ENCODE results near the gene QSER1.
"Not testable (repeated sequence)": the region's sequence is repeated elsewhere in the genome, so short reads cannot be mapped to it uniquely, and the experiment has no call there.

The QSER1 gene

GRCh38 chr11:32892355-32893092 is at the start of gene QSER1:
TSS of gene QSER1 (plus strand) at chr11:32892811. CDS start at chr11:32893126, 315 bp downstream.
- DNase-seq (ENCODE audit: low read depth, low spot score): no peak

GRCh38 chr11:32843544-32843943 is 49.1 kb upstream of the QSER1 start:
- DNase-seq (ENCODE audit: low read depth, low spot score): no peak

- DNase-seq (ENCODE audit: low read depth, low spot score): no peak
Measured at GRCh38 chr11:32847511-32847910, 45.1 kb upstream of the QSER1 start.

GRCh38 chr11:32849761-32850160 is 42.9 kb upstream of the QSER1 start:
- DNase-seq (ENCODE audit: low read depth, low spot score): no peak

- DNase-seq (ENCODE audit: low read depth, low spot score): no peak
Measured at GRCh38 chr11:32851251-32851650, 41.4 kb upstream of the QSER1 start.

GRCh38 chr11:32852207-32852606 is 40.4 kb upstream of the QSER1 start:
- DNase-seq (ENCODE audit: low read depth, low spot score): no peak

GRCh38 chr11:32855601-32856000 is 37.0 kb upstream of the QSER1 start:
- DNase-seq (ENCODE audit: low read depth, low spot score): no peak

- DNase-seq (ENCODE audit: low read depth, low spot score): no peak
Measured at GRCh38 chr11:32858731-32859130, 33.9 kb upstream of the QSER1 start.

GRCh38 chr11:32861850-32862577 is 30.6 kb upstream of the QSER1 start:
- no peak for DNase-seq (ENCODE audit: low read depth, low spot score)

- DNase-seq (ENCODE audit: low read depth, low spot score): no peak
Measured at GRCh38 chr11:32864555-32864954, 28.1 kb upstream of the QSER1 start.

GRCh38 chr11:32868752-32869151 is 23.9 kb upstream of the QSER1 start:
- not testable (repeated sequence) for DNase-seq (ENCODE audit: low read depth, low spot score)

GRCh38 chr11:32870676-32871075 is 21.9 kb upstream of the QSER1 start:
- DNase-seq (ENCODE audit: low read depth, low spot score): no peak

- no peak for DNase-seq (ENCODE audit: low read depth, low spot score)
Measured at GRCh38 chr11:32874132-32874531, 18.5 kb upstream of the QSER1 start.

GRCh38 chr11:32881286-32881685 is 11.3 kb upstream of the QSER1 start:
- no peak for DNase-seq (ENCODE audit: low read depth, low spot score)

- no peak for DNase-seq (ENCODE audit: low read depth, low spot score)
Measured at GRCh38 chr11:32883421-32883820, 9.2 kb upstream of the QSER1 start.

GRCh38 chr11:32884023-32884422 is 8.6 kb upstream of the QSER1 start:
- DNase-seq (ENCODE audit: low read depth, low spot score): no peak

- DNase-seq (ENCODE audit: low read depth, low spot score): no peak
Measured at GRCh38 chr11:32884770-32885384, 7.7 kb upstream of the QSER1 start.

- no peak for DNase-seq (ENCODE audit: low read depth, low spot score)
Measured at GRCh38 chr11:32885556-32885955, 7.1 kb upstream of the QSER1 start.

GRCh38 chr11:32886180-32886579 is 6.4 kb upstream of the QSER1 start:
- DNase-seq (ENCODE audit: low read depth, low spot score): no peak

GRCh38 chr11:32887707-32888383 is 4.8 kb upstream of the QSER1 start:
- not testable (repeated sequence) for DNase-seq (ENCODE audit: low read depth, low spot score)

GRCh38 chr11:32888384-32888710 is 4.3 kb upstream of the QSER1 start:
- not testable (repeated sequence) for DNase-seq (ENCODE audit: low read depth, low spot score)

- no peak for DNase-seq (ENCODE audit: low read depth, low spot score)
Measured at GRCh38 chr11:32888805-32889204, 3.8 kb upstream of the QSER1 start.
